DOHH2 (cell line): ENCODE data around the gene SLC15A1.

Experiments
- H3F3A ChIP-seq: fragments of 200-600 bp; sonication (generic), shearing (Covaris generic); 2 replicates; pipeline ENCODE4 v1.6.0; 2016; ENCODE audit warnings: antibody characterized with exemption, mild to moderate bottlenecking; ENCODE audit not compliant: control insufficient read depth, insufficient read depth
- H3K27ac ChIP-seq: fragments of 200-600 bp; sonication (generic); 2 replicates; pipeline ENCODE4 v1.5.1; 2014; ENCODE audit warnings: low read depth, mild to moderate bottlenecking, low read length, moderate library complexity
- H3K27me3 ChIP-seq: fragments of 200-600 bp; sonication (generic); 2 replicates; pipeline ENCODE4 v1.6.1; 2014; ENCODE audit warnings: mild to moderate bottlenecking, low read length, mixed read lengths; ENCODE audit not compliant: control insufficient read depth
- H3K36me3 ChIP-seq: fragments of 200-600 bp; sonication (generic); 2 replicates; pipeline ENCODE4 v1.6.1; 2014; ENCODE audit warnings: mild to moderate bottlenecking, low read length, moderate library complexity, mixed read lengths; ENCODE audit not compliant: control insufficient read depth
- H3K4me1 ChIP-seq: fragments of 200-600 bp; sonication (generic); 2 replicates; pipeline ENCODE4 v1.6.1; 2014; ENCODE audit warnings: mild to moderate bottlenecking, low read length, mixed read lengths; ENCODE audit not compliant: control insufficient read depth
- H3K4me2 ChIP-seq: fragments of 200-600 bp; sonication (generic); 2 replicates; pipeline ENCODE4 v1.6.0; 2014; ENCODE audit warnings: mild to moderate bottlenecking, low read length, moderate library complexity
- H3K4me3 ChIP-seq: fragments of 200-600 bp; sonication (generic); 2 replicates; pipeline ENCODE4 v1.5.1; 2014; ENCODE audit warnings: mild to moderate bottlenecking, low read length, mixed read lengths
- H3K79me2 ChIP-seq: fragments of 200-600 bp; sonication (generic); 2 replicates; pipeline ENCODE4 v1.6.1; 2014; ENCODE audit warnings: mild to moderate bottlenecking, low read length, mixed read lengths; ENCODE audit not compliant: control insufficient read depth
- H3K9me2 ChIP-seq: fragments of 200-600 bp; sonication (generic); replicated peaks from 2 replicates; pipeline ENCODE4 v1.6.1; 2014; ENCODE audit warnings: mild to moderate bottlenecking, low read length, mixed read lengths; ENCODE audit not compliant: control insufficient read depth
- H3K9me3 ChIP-seq: fragments of 200-600 bp; sonication (generic); 2 replicates; pipeline ENCODE4 v1.6.1; 2014; ENCODE audit warnings: antibody characterized with exemption, low read length, mixed read lengths; ENCODE audit not compliant: control insufficient read depth, insufficient read depth
- H4K20me1 ChIP-seq: fragments of 200-600 bp; sonication (generic); 2 replicates; pipeline ENCODE4 v1.6.0; 2014; ENCODE audit warnings: low read depth, mild to moderate bottlenecking, antibody characterized with exemption, low read length, moderate library complexity; ENCODE audit not compliant: control insufficient read depth, insufficient read depth
- CTCF ChIP-seq: fragments of 200-600 bp; sonication (generic); IDR thresholded peaks from one replicate; pipeline ENCODE4 v1.5.1; 2014; ENCODE audit warnings: antibody characterized with exemption, mild to moderate bottlenecking, low read depth, low read length; ENCODE audit not compliant: poor library complexity, severe bottlenecking
- EZH2phosphoT487 ChIP-seq: fragments of 200-600 bp; sonication (generic); IDR thresholded peaks from 2 replicates; pipeline ENCODE4 v1.6.1; 2017; ENCODE audit warnings: borderline replicate concordance, mild to moderate bottlenecking, antibody characterized with exemption, low read length, moderate library complexity, mixed read lengths

Gene SLC15A1

DNA sequence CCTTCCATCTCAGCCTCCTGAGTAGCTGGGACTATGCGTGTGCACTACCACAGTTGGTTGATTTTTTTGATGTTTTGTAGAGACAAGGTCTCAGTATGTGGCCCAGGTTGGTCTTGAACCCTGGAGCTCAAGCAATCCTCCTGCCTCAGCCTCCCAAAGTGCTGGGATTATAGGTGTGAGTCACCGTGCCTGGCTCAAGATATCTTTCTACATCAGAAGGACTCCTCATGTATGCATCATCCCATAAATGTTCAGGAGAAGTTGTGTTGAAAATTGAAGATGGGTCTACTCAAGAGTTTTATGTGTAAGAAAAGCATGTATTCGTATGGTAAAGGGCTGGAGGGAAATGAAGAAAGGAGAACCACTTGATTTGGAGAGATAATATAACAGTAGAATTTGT lies 103.8 kb downstream of the SLC15A1 start:
- no peak for TF ChIP-seq EZH2phosphoT487
- no peak for TF ChIP-seq CTCF
- no peaks in the 10 kb centered on the region for H3K9me2 ChIP-seq
- H3K79me2 ChIP-seq = no peaks in the 10 kb centered on the region
- H3K9me3 ChIP-seq = no peaks in the 10 kb centered on the region
- no peaks in the 10 kb centered on the region for H3K4me1 ChIP-seq
- H3K27ac ChIP-seq = no peak overlapping the region
- peaks cover 6% of the 10 kb centered on the region for H3K27me3 ChIP-seq
- H4K20me1 ChIP-seq = no peaks in the 10 kb centered on the region
- H3K4me2 ChIP-seq = no peak overlapping the region
- H3K4me3 ChIP-seq = no peak overlapping the region
- H3F3A ChIP-seq = no peaks in the 10 kb centered on the region
- H3K36me3 ChIP-seq = no peaks in the 10 kb centered on the region

GRCh38 chr13:98648141-98648540 lies 104.3 kb downstream of the SLC15A1 start:
- H4K20me1 ChIP-seq = no peaks in the 10 kb centered on the region
- no peak overlapping the region for H3K27ac ChIP-seq
- no peak for TF ChIP-seq CTCF
- TF ChIP-seq EZH2phosphoT487 = no peak

DNA sequence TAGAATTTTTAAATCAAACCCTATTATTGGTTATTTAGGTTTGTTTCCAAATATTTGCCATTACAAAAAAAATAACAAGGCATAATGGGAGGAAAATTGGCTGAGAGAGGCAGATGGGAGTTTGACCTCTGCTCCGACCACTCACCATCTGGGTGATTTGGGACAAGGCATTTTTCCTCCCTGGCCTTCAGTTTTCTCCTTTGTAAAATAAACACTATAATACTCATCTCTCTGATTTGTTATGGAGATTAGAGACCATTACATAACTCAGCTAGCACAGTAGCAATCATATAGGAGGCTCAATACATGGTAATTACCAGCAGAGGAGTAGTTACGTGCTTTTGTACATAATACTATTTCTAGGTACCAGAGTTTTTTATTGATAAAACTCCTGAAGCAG lies 105.4 kb downstream of the SLC15A1 start:
- no peak overlapping the region for H3K4me2 ChIP-seq
- H3K36me3 ChIP-seq = no peaks in the 10 kb centered on the region
- no peaks in the 10 kb centered on the region for H3K9me2 ChIP-seq
- TF ChIP-seq CTCF (no peak), EZH2phosphoT487 (no peak)
- peaks cover 4% of the 10 kb centered on the region for H3K27me3 ChIP-seq
- no peaks in the 10 kb centered on the region for H3F3A ChIP-seq
- H3K79me2 ChIP-seq = no peaks in the 10 kb centered on the region
- H3K27ac ChIP-seq = no peak overlapping the region
- H3K9me3 ChIP-seq = no peaks in the 10 kb centered on the region
- H3K4me1 ChIP-seq = no peaks in the 10 kb centered on the region
- no peak overlapping the region for H3K4me3 ChIP-seq
- H4K20me1 ChIP-seq = no peaks in the 10 kb centered on the region

More at GRCh38 chr13:98648141-98648540, 104.3 kb downstream of the SLC15A1 start:
- Histone ChIP-seq H3K4me1 (no peaks in the 10 kb centered on the region), H3K36me3 (no peaks in the 10 kb centered on the region), H3K9me2 (no peaks in the 10 kb centered on the region), H3F3A (no peaks in the 10 kb centered on the region), H3K4me2 (no peak overlapping the region), H3K9me3 (no peaks in the 10 kb centered on the region), H3K27me3 (peaks cover 7% of the 10 kb centered on the region), H3K79me2 (no peaks in the 10 kb centered on the region), H3K4me3 (no peak overlapping the region)

- Histone ChIP-seq H3K36me3 (no peaks in the 10 kb centered on the region), H3F3A (no peaks in the 10 kb centered on the region), H3K27ac (no peak overlapping the region), H3K79me2 (no peaks in the 10 kb centered on the region), H4K20me1 (no peaks in the 10 kb centered on the region), H3K4me2 (no peak overlapping the region), H3K4me3 (no peak overlapping the region), H3K27me3 (peaks cover 4% of the 10 kb centered on the region), H3K9me2 (no peaks in the 10 kb centered on the region), H3K9me3 (no peaks in the 10 kb centered on the region), H3K4me1 (no peaks in the 10 kb centered on the region)
- TF ChIP-seq CTCF (no peak), EZH2phosphoT487 (no peak)
Measured at GRCh38 chr13:98643479-98643878, 109.0 kb downstream of the SLC15A1 start.
